Right lobe of liver (tissue), 4 donors: ENCODE results near the gene MAL.

ENCODE experiments used
- POLR2A ChIP-seq: fragments of 450-650 bp; IDR thresholded peaks from one replicate; pipeline ENCODE4 v1.6.1; 2017; ENCODE audit warnings: antibody characterized with exemption, mild to moderate bottlenecking
- TF ChIP-seq, protein P1 (sequence below), 4 donors: fragments of 200-600 bp in 3 of 4; fragments of 450-650 bp in 1 of 4; IDR thresholded peaks; one replicate each; pipeline versions ENCODE4 v1.5.1 to v1.8.0; 2016 to 2022; ENCODE audit warnings: antibody characterized with exemption in 4 of 4, mild to moderate bottlenecking in 2 of 4
- donor health status: DM: no; HTN: no; CAD: no.
- donor health status: DM: no; HTN: no; CAD: no.
- donor health status: DM: no; HTN: yes; CAD: no.

DNA sequence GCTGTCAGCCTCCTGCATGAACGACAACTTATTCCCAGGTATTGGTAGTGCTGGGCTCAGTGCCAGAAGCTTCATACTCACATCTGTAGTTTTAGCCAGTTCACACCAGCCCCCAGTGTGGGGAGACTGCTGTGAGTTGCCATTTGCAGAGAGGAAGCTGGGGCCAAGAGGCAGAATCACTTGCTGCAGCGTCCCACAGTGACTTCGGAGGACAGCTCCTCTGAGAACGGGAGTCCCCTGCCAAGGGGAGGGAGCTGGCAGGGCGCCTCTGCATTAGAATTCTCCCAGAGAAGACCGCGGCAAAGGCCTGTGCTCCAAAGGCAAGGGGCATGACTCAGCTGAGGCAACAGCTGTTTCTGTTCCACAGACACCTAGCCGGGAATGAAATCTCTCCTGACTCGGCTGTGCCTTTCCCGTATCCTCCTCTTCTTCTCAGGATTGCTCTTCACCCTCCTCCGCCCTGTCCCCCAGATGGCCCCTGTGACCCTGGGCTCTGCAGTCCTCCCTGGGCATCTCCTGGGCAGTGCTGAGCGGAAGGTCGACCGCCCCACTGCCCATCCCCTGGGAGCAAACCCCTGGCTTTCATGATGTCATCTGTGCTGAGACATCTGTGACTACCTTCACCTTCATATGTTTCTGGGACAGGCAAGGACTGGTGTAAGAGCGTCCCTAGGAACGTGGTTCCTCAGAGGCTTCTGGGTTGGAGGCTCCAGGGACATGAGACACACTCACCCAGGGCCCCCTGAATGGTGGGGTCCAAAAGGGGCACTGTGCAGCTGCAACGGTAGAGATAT is 18.0 kb downstream of the MAL start:
- no peak for TF ChIP-seq POLR2A
- TF ChIP-seq, protein P1, sequence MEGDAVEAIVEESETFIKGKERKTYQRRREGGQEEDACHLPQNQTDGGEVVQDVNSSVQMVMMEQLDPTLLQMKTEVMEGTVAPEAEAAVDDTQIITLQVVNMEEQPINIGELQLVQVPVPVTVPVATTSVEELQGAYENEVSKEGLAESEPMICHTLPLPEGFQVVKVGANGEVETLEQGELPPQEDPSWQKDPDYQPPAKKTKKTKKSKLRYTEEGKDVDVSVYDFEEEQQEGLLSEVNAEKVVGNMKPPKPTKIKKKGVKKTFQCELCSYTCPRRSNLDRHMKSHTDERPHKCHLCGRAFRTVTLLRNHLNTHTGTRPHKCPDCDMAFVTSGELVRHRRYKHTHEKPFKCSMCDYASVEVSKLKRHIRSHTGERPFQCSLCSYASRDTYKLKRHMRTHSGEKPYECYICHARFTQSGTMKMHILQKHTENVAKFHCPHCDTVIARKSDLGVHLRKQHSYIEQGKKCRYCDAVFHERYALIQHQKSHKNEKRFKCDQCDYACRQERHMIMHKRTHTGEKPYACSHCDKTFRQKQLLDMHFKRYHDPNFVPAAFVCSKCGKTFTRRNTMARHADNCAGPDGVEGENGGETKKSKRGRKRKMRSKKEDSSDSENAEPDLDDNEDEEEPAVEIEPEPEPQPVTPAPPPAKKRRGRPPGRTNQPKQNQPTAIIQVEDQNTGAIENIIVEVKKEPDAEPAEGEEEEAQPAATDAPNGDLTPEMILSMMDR (IDR thresholded peaks at IDR 0.05), result no peak
